HG03342 (cell line): ENCODE data around the gene THSD4.
"Not testable (repeated sequence)": the region's sequence is repeated elsewhere in the genome, so short reads cannot be mapped to it uniquely, and the experiment has no call there.

Source experiments
- ATAC-seq: cut with Tn5 transposase; IDR thresholded peaks from one replicate; pipeline ENCODE4 v1.9.1; 2021; ENCODE audit warnings: mild to moderate bottlenecking, moderate library complexity; ENCODE audit not compliant: unreplicated experiment

Gene THSD4

GRCh38 chr15:71186267-71186666, 71.0 kb downstream of the THSD4 start:
- no peak for ATAC-seq

DNA sequence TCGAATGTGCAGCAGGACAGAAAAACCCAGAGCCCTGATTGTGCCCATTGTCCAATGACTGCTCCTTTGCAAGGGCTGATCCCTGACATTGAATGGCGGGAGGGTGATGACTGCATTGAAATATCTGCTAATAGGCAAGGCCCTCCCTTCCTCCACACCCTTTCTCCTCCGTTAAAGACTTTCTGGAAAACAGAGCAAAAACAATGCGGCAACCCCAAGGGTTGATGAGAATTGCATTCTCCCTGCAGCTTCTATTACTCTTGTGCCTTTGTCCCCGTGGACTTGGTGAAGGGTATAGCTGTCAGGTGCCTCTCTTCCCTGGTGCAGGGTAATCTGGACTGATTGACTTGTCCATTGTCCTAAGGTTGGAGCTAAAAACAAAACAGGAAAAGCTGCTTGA, 71.8 kb downstream of the THSD4 start:
- no peak for ATAC-seq

DNA sequence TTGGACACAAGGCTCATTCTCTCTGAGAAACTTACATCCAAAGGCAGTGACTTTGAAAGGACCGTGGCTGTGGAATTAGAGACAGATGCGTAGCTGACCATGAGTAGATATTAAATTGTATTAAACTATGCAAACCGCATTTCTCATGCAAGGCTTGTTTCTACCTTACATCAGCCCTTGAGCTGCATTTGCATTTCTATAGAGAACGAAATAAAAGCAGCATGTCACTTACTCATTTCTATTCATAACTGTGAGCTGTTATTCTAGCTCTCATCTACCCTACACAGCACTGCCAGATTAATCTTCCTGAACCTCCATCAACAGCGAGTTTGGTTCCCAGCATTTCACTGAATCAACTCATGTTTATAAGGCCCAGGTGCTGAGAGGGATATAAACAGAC, 72.3 kb downstream of the THSD4 start:
- ATAC-seq: no peak

GRCh38 chr15:71189718-71190117, 74.4 kb downstream of the THSD4 start:
- ATAC-seq: no peak

DNA sequence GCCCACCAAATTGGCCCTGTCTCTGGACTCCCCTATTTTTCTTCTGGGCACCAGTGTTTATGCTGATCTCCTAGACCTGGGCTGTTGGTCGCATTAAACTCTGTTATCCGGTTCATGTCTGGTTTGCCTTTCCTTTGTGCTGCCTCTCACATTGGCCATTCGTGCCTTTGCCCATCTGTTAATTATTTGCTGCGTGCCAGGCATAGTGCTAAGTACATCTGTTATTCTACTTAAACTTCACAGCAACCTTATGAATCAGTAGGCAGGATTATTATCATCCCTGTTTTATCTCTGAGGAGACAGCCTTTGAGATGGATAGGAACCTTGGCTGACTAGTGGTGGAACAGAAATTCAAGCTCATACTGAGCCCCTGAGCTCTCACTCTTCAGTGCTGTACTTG, 76.0 kb downstream of the THSD4 start:
- ATAC-seq: no peak

DNA sequence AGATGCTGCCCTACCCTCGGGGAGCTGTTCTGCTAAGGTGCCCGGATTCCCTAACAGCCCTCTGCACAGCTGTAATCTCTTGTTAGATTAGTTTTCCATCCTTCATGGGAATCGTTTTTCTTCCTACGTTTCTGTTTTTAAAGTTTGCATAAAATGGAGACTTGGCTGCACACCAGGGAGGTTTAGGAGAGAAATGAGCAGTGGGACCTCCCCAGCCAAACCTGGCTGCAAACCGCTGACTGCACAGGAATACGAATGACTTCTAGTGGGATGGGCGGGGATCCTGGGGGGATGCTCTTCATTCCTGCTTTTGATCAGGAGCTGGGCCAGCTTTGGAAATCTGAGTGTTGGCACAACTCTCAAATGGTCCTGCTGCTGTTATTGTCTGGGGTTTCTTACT, 77.5 kb downstream of the THSD4 start:
- ATAC-seq: no peak

GRCh38 chr15:71194286-71194685, 79.0 kb downstream of the THSD4 start:
- no peak for ATAC-seq

DNA sequence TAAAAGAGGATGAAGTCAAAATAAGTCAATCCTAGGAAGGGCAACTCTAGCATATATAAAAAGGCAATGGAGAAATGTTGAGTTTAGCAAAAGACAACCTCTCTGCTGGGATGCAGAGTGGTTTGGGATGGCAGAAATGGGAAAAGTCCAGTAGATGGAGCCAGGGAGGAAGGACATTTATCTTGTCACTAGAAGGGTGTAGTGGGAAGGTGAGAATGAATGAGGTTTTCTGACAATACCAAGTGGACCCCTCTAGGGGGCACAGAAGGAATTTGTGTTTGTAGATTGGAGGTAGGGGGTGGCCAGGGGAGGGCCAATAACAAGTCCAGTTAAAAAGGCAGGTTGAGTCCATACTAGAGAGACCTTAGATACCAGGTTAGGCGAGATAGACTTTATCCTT, 80.0 kb downstream of the THSD4 start:
- no peak for ATAC-seq

DNA sequence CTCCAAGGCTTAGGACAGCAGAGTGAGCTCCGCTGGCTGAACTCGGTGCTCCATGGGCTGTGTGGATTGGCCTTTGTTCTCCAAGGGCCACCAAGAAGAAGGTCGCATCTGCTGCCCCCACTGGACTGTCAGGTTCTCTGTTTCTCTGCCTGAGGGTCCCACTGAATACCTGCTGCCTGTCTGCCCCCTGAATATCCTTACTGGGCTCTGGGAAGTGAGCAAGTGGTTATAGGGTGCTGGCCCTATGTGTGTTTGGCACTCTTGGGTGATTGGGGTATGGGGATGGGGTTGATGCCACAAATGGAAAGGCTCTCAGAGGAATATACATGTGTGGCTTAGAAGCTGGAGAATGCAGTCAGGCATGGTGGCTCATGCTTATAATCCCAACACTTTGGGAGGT, 82.3 kb downstream of the THSD4 start:
- ATAC-seq: no peak

DNA sequence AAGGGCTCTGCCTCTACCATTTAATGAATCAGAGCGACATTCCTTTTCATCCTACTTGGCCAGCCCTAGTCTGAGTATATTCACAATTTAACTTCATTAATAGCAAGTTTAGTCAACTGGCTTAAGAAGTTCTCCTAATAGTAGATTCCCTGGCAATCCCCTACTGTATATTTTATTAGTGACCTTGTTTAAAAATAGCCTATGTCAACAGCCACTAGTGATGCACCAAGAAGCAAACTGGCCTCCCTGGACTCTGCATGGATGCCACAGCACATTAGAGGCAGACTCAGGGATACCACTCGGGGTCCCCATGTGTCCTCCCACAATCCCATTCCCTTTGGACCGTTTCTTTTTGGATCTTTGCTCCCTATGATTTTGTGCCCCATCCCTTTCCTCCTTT, 83.6 kb downstream of the THSD4 start:
- ATAC-seq: no peak

DNA sequence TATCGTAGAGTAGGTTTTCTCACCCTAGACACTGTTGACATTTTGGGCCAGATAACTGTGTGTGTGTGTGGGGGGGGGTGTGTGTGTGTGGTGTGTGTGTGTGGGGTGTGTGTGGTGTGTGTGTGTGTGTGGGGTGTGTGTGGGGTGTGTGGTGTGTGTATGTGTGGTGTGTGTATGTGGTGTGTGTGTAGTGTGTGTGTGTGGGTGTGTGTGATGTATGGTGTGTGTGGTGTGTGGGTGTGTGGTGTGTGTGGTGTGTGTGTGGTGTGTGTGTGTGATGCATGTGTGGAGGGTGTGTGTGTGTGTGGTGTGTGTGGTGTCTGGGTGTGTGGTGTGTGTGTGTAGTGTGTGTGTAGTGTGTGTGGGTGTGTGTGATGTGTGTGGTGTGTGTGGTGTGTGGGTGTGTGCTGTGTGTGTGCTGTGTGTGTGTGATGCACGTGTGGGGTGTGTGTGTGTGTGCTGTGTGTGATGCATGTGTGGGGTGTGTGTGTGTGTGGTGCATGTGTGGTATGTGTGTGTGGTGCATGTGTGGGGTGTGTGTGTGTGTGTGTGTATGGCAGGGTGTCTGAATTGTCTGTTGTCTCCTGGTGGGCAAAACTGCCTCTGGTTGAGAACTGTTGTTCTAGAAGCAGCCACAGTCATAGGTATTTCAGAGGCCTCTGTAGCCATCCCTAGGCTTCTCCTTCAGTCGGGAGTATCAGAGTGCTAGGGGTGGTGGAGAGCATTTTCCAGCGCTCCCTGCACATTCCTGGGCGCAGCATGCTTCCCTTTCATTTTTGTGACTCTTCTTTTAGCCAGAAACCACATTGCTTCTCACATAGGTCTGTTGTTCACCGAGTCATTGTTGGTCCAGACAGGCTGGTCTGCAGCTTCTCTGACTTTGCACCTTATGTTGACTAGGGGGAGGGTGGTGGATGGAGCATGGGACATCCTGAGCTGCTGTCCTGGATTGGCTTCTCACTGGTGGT, 84.4 kb downstream of the THSD4 start:
- ATAC-seq: no peak

DNA sequence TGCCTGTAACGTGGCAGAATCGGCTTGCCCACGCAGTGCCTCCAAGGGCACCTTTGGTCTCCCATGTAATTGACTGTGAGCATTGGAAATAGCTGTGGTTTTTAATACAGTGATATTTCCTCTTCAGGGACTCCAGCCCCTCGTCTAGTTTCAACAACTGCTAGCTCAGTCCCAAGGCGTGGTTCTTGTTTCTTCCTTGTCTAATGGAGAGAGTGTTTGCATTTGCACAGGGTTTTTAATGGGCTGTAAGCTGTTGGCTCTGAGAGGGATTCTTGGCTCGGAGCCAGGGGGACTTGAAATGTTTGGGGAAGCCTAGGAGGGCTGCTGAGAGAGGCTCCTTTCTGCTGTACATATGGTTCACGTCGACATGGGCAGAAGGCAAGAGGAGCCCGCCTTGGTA, 86.2 kb downstream of the THSD4 start:
- ATAC-seq: no peak

GRCh38 chr15:71202712-71203111, 87.4 kb downstream of the THSD4 start:
- no peak for ATAC-seq

GRCh38 chr15:71203586-71204474, 88.6 kb downstream of the THSD4 start:
- ATAC-seq: no peak

GRCh38 chr15:71207141-71207540, 91.9 kb downstream of the THSD4 start:
- no peak for ATAC-seq

DNA sequence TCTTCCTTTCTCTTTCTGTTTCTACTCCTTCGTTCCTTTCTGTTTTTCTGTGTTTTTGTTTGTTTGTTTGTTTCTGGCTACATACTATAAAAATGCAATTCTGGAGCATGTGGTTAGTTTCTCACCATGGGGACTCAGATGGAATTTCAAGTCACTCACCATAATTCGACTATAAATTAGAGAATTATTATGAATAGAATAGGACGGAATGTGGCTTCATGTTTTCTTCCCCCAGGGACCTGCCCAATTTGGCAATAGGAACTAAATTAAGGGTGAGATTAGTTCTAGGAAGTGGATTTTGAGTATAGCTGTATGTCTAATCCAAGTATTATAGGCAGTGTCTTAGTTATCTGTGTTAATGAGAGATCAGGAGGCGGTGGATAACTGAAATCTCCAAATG, 96.9 kb downstream of the THSD4 start:
- no peak for ATAC-seq

DNA sequence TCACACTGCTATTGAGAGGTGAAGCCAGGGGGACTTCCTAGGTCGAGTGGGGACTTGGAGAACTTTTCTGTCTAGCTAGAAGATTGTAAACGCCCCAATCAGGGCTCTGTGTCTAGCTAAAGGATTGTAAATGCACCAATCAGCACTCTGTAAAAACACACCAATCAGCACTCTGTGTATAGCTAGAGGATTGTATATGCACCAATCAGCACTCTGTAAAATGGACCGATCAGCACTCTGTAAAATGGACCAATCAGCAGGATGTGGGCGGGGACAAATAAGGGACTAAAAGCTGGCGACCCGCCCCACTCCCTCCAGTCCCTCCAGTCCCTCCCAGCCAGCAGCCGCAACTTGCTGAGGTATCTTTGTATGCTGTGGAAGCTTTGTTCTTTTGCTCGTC, 98.7 kb downstream of the THSD4 start:
- ATAC-seq: not testable (repeated sequence)

DNA sequence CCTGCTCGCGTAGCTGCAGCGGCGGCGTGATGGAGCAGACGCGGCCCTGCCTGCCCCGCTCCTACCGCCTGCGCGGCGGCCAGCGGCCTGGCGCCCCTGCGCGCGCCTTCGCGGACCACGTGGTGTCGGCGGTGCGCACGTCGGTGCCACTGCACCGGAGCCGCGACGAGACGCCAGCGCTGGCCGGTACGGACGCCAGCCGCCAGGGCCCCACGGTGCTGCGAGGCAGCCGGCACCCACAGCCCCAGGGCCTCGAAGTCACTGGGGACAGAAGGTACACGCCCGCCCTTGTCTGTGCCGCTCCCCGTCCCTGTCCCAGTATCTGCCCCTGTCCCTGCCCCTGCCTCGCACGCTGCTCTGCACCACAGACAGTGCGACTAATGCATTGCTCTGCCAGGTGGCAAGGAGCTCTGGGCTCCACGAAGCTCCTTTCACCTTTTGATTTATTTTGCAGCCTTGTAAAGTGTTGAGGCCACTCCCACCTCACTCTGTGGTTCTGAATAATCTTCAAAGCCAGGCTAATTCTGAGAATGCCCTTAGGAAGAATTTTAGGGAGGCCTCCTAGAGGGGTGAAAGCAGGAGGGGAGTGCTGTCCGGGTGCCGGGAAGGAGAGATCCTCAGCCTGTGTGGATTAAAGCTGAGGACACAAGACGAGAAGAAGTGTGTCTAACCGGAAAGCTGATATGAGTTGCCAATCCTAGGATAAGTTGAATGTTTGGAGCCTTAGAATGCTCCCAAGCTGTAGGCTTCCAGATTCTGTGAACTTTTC, 100.0 kb downstream of the THSD4 start:
- ATAC-seq: no peak

GRCh38 chr15:71218272-71218805, 103.1 kb downstream of the THSD4 start:
- no peak for ATAC-seq

DNA sequence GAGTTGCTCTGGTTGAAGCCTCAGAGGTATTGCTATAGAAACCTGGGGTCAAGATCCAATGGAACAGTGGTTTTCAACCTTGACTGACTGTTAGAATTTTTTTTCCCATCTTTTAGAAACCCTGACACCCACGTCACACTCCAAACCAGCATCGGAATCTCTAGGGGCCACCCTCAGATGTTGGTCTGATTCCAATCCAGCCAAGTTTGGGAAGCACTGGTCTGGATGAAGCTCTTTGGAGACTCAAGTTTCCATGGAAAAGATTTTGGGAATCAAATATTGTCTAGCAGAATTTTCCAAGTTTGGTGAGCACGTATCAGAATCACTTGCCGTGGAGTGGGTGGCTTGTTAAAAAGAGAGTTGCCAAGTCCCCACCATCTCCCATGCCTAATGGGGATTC, 103.8 kb downstream of the THSD4 start:
- no peak for ATAC-seq

- ATAC-seq: no peak
These were observed 104.4 kb downstream of the THSD4 start for GRCh38 chr15:71219645-71220044.
